Keratinocyte (primary cell): ENCODE results near the gene PARD3B.

Experiments
- EZH2 ChIP-seq: IDR thresholded peaks from one replicate; pipeline ENCODE4 v1.6.1; 2012; ENCODE audit warnings: inconsistent platforms, mild to moderate bottlenecking, low read length, moderate library complexity
- TF ChIP-seq, protein P1 (sequence below), 3 experiments: IDR thresholded peaks in 1 of 3; conservative IDR thresholded peaks in 1 of 3; optimal IDR thresholded peaks in 1 of 3; 2 replicates in 2 of 3; 3 replicates in 1 of 3; pipeline versions ENCODE3 to v1.5.1; 2011; ENCODE audit warnings: low read length in 3 of 3, mild to moderate bottlenecking in 3 of 3, moderate library complexity in 2 of 3, control low read depth in 1 of 3, inconsistent platforms in 1 of 3; ENCODE audit not compliant: insufficient read depth in 2 of 3; ENCODE audit errors: extremely low read depth in 1 of 3

DNA sequence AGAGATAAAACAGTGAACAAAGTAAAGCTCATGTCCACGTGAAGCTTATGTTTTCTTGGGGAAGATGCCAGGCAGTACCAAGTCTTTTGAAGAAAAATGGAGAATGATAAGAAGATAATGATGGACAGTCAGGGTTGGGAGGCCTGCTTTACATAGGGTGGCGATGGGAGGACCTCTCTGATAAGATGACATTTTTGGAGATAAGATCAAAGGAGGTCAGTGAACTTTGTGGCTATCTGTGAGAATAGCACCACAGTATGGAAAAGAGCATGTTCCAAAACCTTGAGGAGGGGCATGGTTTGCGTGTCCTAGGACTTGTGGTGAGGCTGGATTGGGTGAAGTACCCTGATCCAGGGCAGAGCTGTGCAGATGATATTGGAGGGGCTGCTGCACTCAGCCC lies 675.3 kb downstream of the PARD3B start:
- TF ChIP-seq, protein P1, sequence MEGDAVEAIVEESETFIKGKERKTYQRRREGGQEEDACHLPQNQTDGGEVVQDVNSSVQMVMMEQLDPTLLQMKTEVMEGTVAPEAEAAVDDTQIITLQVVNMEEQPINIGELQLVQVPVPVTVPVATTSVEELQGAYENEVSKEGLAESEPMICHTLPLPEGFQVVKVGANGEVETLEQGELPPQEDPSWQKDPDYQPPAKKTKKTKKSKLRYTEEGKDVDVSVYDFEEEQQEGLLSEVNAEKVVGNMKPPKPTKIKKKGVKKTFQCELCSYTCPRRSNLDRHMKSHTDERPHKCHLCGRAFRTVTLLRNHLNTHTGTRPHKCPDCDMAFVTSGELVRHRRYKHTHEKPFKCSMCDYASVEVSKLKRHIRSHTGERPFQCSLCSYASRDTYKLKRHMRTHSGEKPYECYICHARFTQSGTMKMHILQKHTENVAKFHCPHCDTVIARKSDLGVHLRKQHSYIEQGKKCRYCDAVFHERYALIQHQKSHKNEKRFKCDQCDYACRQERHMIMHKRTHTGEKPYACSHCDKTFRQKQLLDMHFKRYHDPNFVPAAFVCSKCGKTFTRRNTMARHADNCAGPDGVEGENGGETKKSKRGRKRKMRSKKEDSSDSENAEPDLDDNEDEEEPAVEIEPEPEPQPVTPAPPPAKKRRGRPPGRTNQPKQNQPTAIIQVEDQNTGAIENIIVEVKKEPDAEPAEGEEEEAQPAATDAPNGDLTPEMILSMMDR (optimal IDR thresholded peaks at IDR 0.05 in 1 of 3, IDR thresholded peaks at IDR 0.05 in 1 of 3, conservative IDR thresholded peaks at IDR 0.05 in 1 of 3; ENCODE audit: extremely low read depth in 1 of 3, insufficient read depth in 2 of 3, low read length in 3 of 3): no peak
- TF ChIP-seq EZH2: no peak
